Germinal center (tissue), 1 donor: ENCODE data around the gene SATB1.

Source experiments
- DNase-seq: peaks from one replicate; pipeline ENCODE4 v3.0.0; 2012; ENCODE audit warnings: mixed read lengths, low spot score

The SATB1 gene

GRCh38 chr3:18401300-18401961 is 23.7 kb downstream of the SATB1 start:
- DNase-seq, result no peak

- DNase-seq, result no peak
These were observed 26.7 kb downstream of the SATB1 start for GRCh38 chr3:18398448-18398847.

- DNase-seq, result no peak
These were observed 28.7 kb downstream of the SATB1 start for GRCh38 chr3:18396428-18396827.

- no peak for DNase-seq
These were observed 30.6 kb downstream of the SATB1 start for GRCh38 chr3:18394384-18394995.

- no peak for DNase-seq
These were observed 31.2 kb downstream of the SATB1 start for GRCh38 chr3:18393906-18394305.

- DNase-seq, result no peak
These were observed 35.0 kb downstream of the SATB1 start for GRCh38 chr3:18390024-18390660.

GRCh38 chr3:18389108-18389733 is 35.9 kb downstream of the SATB1 start:
- DNase-seq, result peak; percentile 6

- DNase-seq, result no peak
These were observed 38.8 kb downstream of the SATB1 start for GRCh38 chr3:18386274-18386890.

- no peak for DNase-seq
These were observed 39.4 kb downstream of the SATB1 start for GRCh38 chr3:18385706-18386105.

- no peak for DNase-seq
These were observed 42.3 kb downstream of the SATB1 start for GRCh38 chr3:18382760-18383369.

GRCh38 chr3:18379647-18380046 is 45.5 kb downstream of the SATB1 start:
- no peak for DNase-seq

GRCh38 chr3:18378218-18378617 is 46.9 kb downstream of the SATB1 start:
- no peak for DNase-seq

- DNase-seq, result no peak
These were observed 48.5 kb downstream of the SATB1 start for GRCh38 chr3:18376682-18377081.

GRCh38 chr3:18372786-18373405 is 52.2 kb downstream of the SATB1 start:
- DNase-seq, result no peak

GRCh38 chr3:18370672-18371071 is 54.5 kb downstream of the SATB1 start:
- no peak for DNase-seq

GRCh38 chr3:18369551-18370185 is 55.5 kb downstream of the SATB1 start:
- no peak for DNase-seq

GRCh38 chr3:18366258-18366657 is 58.9 kb downstream of the SATB1 start:
- DNase-seq, result no peak

GRCh38 chr3:18363338-18363737 is 61.8 kb downstream of the SATB1 start:
- no peak for DNase-seq

- DNase-seq, result no peak
These were observed 67.4 kb downstream of the SATB1 start for GRCh38 chr3:18357747-18358146.

- no peak for DNase-seq
These were observed 69.3 kb downstream of the SATB1 start for GRCh38 chr3:18355832-18356231.

GRCh38 chr3:18354701-18355100 is 70.4 kb downstream of the SATB1 start:
- DNase-seq, result no peak
